ENCODE results near the gene SLC38A9.
"Not testable (repeated sequence)": the region's sequence is repeated elsewhere in the genome, so short reads cannot be mapped to it uniquely, and the experiment has no call there.

SLC38A9 gene

GRCh38 chr5:55712023-55712859, at the start of gene SLC38A9:
Gene SLC38A9, minus strand, starts transcription at chr5:55712324. Its CDS starts 14,366 bp downstream, at chr5:55697958.
- in situ Hi-C loops (cut with MboI; ENCODE audit: low sequenced_read_pairs), result no loop called here

- in situ Hi-C loops (cut with MboI; ENCODE audit: low sequenced_read_pairs), result not testable (repeated sequence)
These were observed 49.6 kb upstream of the SLC38A9 start for GRCh38 chr5:55761721-55762120.

GRCh38 chr5:55758714-55759113, 46.6 kb upstream of the SLC38A9 start:
- in situ Hi-C loops (cut with MboI; ENCODE audit: low sequenced_read_pairs), result no loop called here

GRCh38 chr5:55758231-55758630, 46.1 kb upstream of the SLC38A9 start:
- in situ Hi-C loops (cut with MboI; ENCODE audit: low sequenced_read_pairs), result no loop called here

- in situ Hi-C loops (cut with MboI; ENCODE audit: low sequenced_read_pairs), result no loop called here
These were observed 38.4 kb upstream of the SLC38A9 start for GRCh38 chr5:55750499-55750898.

- in situ Hi-C loops (cut with MboI; ENCODE audit: low sequenced_read_pairs), result no loop called here
These were observed 37.9 kb upstream of the SLC38A9 start for GRCh38 chr5:55750063-55750462.

- in situ Hi-C loops (cut with MboI; ENCODE audit: low sequenced_read_pairs), result no loop called here
These were observed 37.3 kb upstream of the SLC38A9 start for GRCh38 chr5:55749387-55749786.

- in situ Hi-C loops (cut with MboI; ENCODE audit: low sequenced_read_pairs), result no loop called here
These were observed 35.7 kb upstream of the SLC38A9 start for GRCh38 chr5:55747778-55748318.

- in situ Hi-C loops (cut with MboI; ENCODE audit: low sequenced_read_pairs), result no loop called here
These were observed 30.7 kb upstream of the SLC38A9 start for GRCh38 chr5:55742778-55743177.

- in situ Hi-C loops (cut with MboI; ENCODE audit: low sequenced_read_pairs), result no loop called here
These were observed 25.7 kb upstream of the SLC38A9 start, which contains the start of gene DDX4 for GRCh38 chr5:55737793-55738192. Gene DDX4, plus strand, starts transcription at chr5:55738061. Its CDS starts 903 bp downstream, at chr5:55738964.

- in situ Hi-C loops (cut with MboI; ENCODE audit: low sequenced_read_pairs), result no loop called here
These were observed 22.5 kb upstream of the SLC38A9 start for GRCh38 chr5:55734658-55735057.

- in situ Hi-C loops (cut with MboI; ENCODE audit: low sequenced_read_pairs), result no loop called here
These were observed 20.5 kb upstream of the SLC38A9 start for GRCh38 chr5:55732585-55732984.

- in situ Hi-C loops (cut with MboI; ENCODE audit: low sequenced_read_pairs), result no loop called here
These were observed 19.7 kb upstream of the SLC38A9 start for GRCh38 chr5:55731848-55732247.

GRCh38 chr5:55724281-55724680, 12.2 kb upstream of the SLC38A9 start:
- in situ Hi-C loops (cut with MboI; ENCODE audit: low sequenced_read_pairs), result no loop called here

GRCh38 chr5:55720188-55720703, 8.1 kb upstream of the SLC38A9 start:
- in situ Hi-C loops (cut with MboI; ENCODE audit: low sequenced_read_pairs), result no loop called here

GRCh38 chr5:55719026-55719425, 6.9 kb upstream of the SLC38A9 start:
- in situ Hi-C loops (cut with MboI; ENCODE audit: low sequenced_read_pairs), result not testable (repeated sequence)

GRCh38 chr5:55715519-55716078, 3.5 kb upstream of the SLC38A9 start:
- in situ Hi-C loops (cut with MboI; ENCODE audit: low sequenced_read_pairs), result no loop called here

- in situ Hi-C loops (cut with MboI; ENCODE audit: low sequenced_read_pairs), result no loop called here
These were observed 2.6 kb upstream of the SLC38A9 start for GRCh38 chr5:55714749-55715148.

GRCh38 chr5:55714339-55714738, 2.2 kb upstream of the SLC38A9 start:
- in situ Hi-C loops (cut with MboI; ENCODE audit: low sequenced_read_pairs), result no loop called here

- in situ Hi-C loops (cut with MboI; ENCODE audit: low sequenced_read_pairs), result no loop called here
These were observed 1.7 kb upstream of the SLC38A9 start for GRCh38 chr5:55713871-55714270.

- in situ Hi-C loops (cut with MboI; ENCODE audit: low sequenced_read_pairs), result no loop called here
These were observed 559 bp downstream of the SLC38A9 start for GRCh38 chr5:55711507-55712022.

GRCh38 chr5:55708732-55709131, 3.4 kb downstream of the SLC38A9 start:
- in situ Hi-C loops (cut with MboI; ENCODE audit: low sequenced_read_pairs), result no loop called here

All from HL-60/S4 treated with phorbol 12-myristate 13-acetate at 8.2 ng/mL for 4 days and 3 days (cell line).